IMR-90 (cell line): ENCODE measurements around the gene PARP14. TPM values are rescaled to one million over a fixed set of nuclear protein-coding genes. Genes with fewer than 3 reads are reported as not detected.

Experiments used
- ATAC-seq: fragments of 200-7000 bp; cut with Tn5 transposase; 2 replicates; pipeline ENCODE4 v1.9.1; 2020; ENCODE audit warnings: low read depth, mild to moderate bottlenecking, moderate library complexity
- BruUV-seq: library from RNA; stranded (reverse); fragments of 400-500 nt; replicated peaks from 2 replicates; lab custom pipeline; 2021; lab: Mats Ljungman, UMichigan
- CTCF ChIA-PET: fragments of 300-600 bp; formaldehyde crosslinking; extraction: SDS; loops from one replicate; lab custom pipeline; 2021; ENCODE audit warnings: antibody characterized with exemption; lab: Yijun Ruan, JAX
- POLR2A ChIA-PET: fragments of 300-600 bp; sonication (Branson Sonifier 250); formaldehyde crosslinking; loops from one replicate; lab custom pipeline; 2022; ENCODE audit warnings: antibody characterized with exemption; ENCODE audit not compliant: unreplicated experiment; lab: Charles Lee
- DNase-seq: peaks from one replicate; pipeline ENCODE4 v3.0.0; 2013
- H2AFZ ChIP-seq: replicated peaks from 2 replicates; pipeline ENCODE3; 2013; ENCODE audit warnings: low read length, mild to moderate bottlenecking; ENCODE audit not compliant: poor library complexity
- H2AK5ac ChIP-seq: 2 replicates; pipeline ENCODE4 v1.6.1; 2013; ENCODE audit warnings: low read depth, low read length, inconsistent platforms
- H2AK9ac ChIP-seq: replicated peaks from 2 replicates; pipeline ENCODE3; 2013; ENCODE audit warnings: mild to moderate bottlenecking, low read depth, low read length, moderate library complexity; ENCODE audit not compliant: poor library complexity
- H2BK120ac ChIP-seq: 2 replicates; pipeline ENCODE4 v1.6.1; 2013; ENCODE audit warnings: low read depth, low read length, inconsistent platforms
- H2BK15ac ChIP-seq: 3 replicates; pipeline ENCODE4 v1.6.1; 2013; ENCODE audit warnings: low read depth, low read length, inconsistent platforms
- H2BK20ac ChIP-seq: 2 replicates; pipeline ENCODE4 v1.6.1; 2013; ENCODE audit warnings: low read depth, mild to moderate bottlenecking, inconsistent platforms, low read length, moderate library complexity
- H2BK5ac ChIP-seq: 2 replicates; pipeline ENCODE4 v1.6.1; 2013; ENCODE audit warnings: mild to moderate bottlenecking, low read depth, low read length, inconsistent platforms; ENCODE audit not compliant: poor library complexity, severe bottlenecking
- H3K14ac ChIP-seq: replicated peaks from 2 replicates; pipeline ENCODE4 v1.6.1; 2013; ENCODE audit warnings: low read depth, low read length, inconsistent platforms
- H3K18ac ChIP-seq: 2 replicates; pipeline ENCODE4 v1.6.1; 2013; ENCODE audit warnings: low read depth, low read length, control low read depth
- H3K23ac ChIP-seq: 2 replicates; pipeline ENCODE4 v1.6.1; 2013; ENCODE audit warnings: low read depth, low read length, inconsistent platforms
- H3K27ac ChIP-seq: 2 replicates; pipeline ENCODE4 v1.5.1; 2013; ENCODE audit warnings: mild to moderate bottlenecking, control low read depth, low read length; ENCODE audit not compliant: insufficient read depth
- H3K27me3 ChIP-seq: 2 replicates; pipeline ENCODE4 v1.6.1; 2013; ENCODE audit warnings: low read length; ENCODE audit not compliant: control insufficient read depth, insufficient read depth
- H3K36me3 ChIP-seq: 2 replicates; pipeline ENCODE4 v1.6.1; 2013; ENCODE audit warnings: low read length, mixed read lengths; ENCODE audit not compliant: control insufficient read depth, insufficient read depth
- H3K4ac ChIP-seq: 2 replicates; pipeline ENCODE4 v1.6.1; 2013; ENCODE audit warnings: low read depth, low read length, inconsistent platforms
- H3K4me1 ChIP-seq: 2 replicates; pipeline ENCODE4 v1.6.1; 2013; ENCODE audit warnings: low read length, mixed read lengths; ENCODE audit not compliant: control insufficient read depth, insufficient read depth
- H3K4me2 ChIP-seq: 2 replicates; pipeline ENCODE4 v1.6.1; 2013; ENCODE audit warnings: low read depth, mild to moderate bottlenecking, control low read depth, low read length, moderate library complexity
- H3K4me3 ChIP-seq: 2 replicates; pipeline ENCODE4 v1.5.1; 2013; ENCODE audit warnings: low read depth, mild to moderate bottlenecking, control low read depth, low read length, moderate library complexity; ENCODE audit not compliant: insufficient read depth
- H3K56ac ChIP-seq: 2 replicates; pipeline ENCODE4 v1.6.1; 2013; ENCODE audit warnings: low read length, inconsistent platforms; ENCODE audit not compliant: insufficient read depth; ENCODE audit errors: extremely low read depth
- H3K79me1 ChIP-seq, 2 experiments: 2 replicates each; pipeline ENCODE4 v1.6.1; 2013; ENCODE audit warnings: low read length in 2 of 2, inconsistent platforms in 1 of 2, low read depth in 1 of 2
- H3K9ac ChIP-seq: 2 replicates; pipeline ENCODE4 v1.6.1; 2013; ENCODE audit warnings: low read depth, low read length, control low read depth
- H3K9me1 ChIP-seq: 2 replicates; pipeline ENCODE4 v1.6.1; 2013; ENCODE audit warnings: low read length, inconsistent platforms; ENCODE audit not compliant: insufficient read depth
- H3K9me3 ChIP-seq: 2 replicates; pipeline ENCODE4 v1.6.1; 2013; ENCODE audit warnings: low read length; ENCODE audit not compliant: control insufficient read depth, insufficient read depth
- H4K20me1 ChIP-seq: 2 replicates; pipeline ENCODE4 v1.6.1; 2013; ENCODE audit warnings: low read length, inconsistent platforms; ENCODE audit not compliant: insufficient read depth
- H4K5ac ChIP-seq: 2 replicates; pipeline ENCODE4 v1.6.1; 2013; ENCODE audit warnings: mild to moderate bottlenecking, low read depth, low read length, control low read depth
- H4K8ac ChIP-seq, 2 experiments: 2 replicates each; pipeline ENCODE4 v1.6.1; 2013; ENCODE audit warnings: low read depth in 2 of 2, low read length in 2 of 2, control low read depth in 1 of 2, inconsistent platforms in 1 of 2
- H4K91ac ChIP-seq: 2 replicates; pipeline ENCODE4 v1.6.1; 2013; ENCODE audit warnings: low read depth, low read length, inconsistent platforms; ENCODE audit not compliant: insufficient read depth
- CEBPB ChIP-seq: IDR thresholded peaks from 2 replicates; pipeline ENCODE4 v1.6.1; 2012; ENCODE audit warnings: low read depth, low read length, improper control_type of control experiment
- FOS ChIP-seq: fragments of 150-350 bp; IDR thresholded peaks from 2 replicates; pipeline ENCODE4 v1.6.1; 2016; ENCODE audit warnings: low read depth, low read length
- RCOR1 ChIP-seq: IDR thresholded peaks from 2 replicates; pipeline ENCODE4 v1.6.1; 2012; ENCODE audit warnings: mild to moderate bottlenecking, low read length, improper control_type of control experiment; ENCODE audit not compliant: insufficient replicate concordance
- WGBS, 2 experiments: methylation state at CpG; one replicate each; pipeline versions ENCODE4 v1.1.5 to v1.1.7; 2013; ENCODE audit warnings: missing lambda C conversion rate in 2 of 2; ENCODE audit not compliant: insufficient read length in 1 of 2; ENCODE audit errors: extremely low coverage in 2 of 2; 5-methylcytosine and 5-hydroxymethylcytosine counted together
- dilution Hi-C: fragments of 300-500 bp; cut with HindIII; formaldehyde crosslinking; loops from one replicate; pipeline ENCODE4 v1.14.3; 2018; ENCODE audit warnings: low sequenced_read_pairs; ENCODE audit not compliant: unreplicated experiment
- in situ Hi-C: fragments of 300-500 bp; cut with MboI; formaldehyde crosslinking; loops from 3 replicates; pipeline ENCODE4 v1.14.3; 2019; ENCODE audit warnings: low sequenced_read_pairs, inconsistent platforms, mixed read lengths
- intact Hi-C: fragments of 100-400 bp; cut with micrococcal nuclease; formaldehyde crosslinking; loops from 2 replicates; pipeline ENCODE4 v1.10.0; 2022
- polyA plus RNA-seq, 3 experiments: library from polyadenylated mRNA; depleted of rRNA; stranded (reverse); fragments of >200 nt; gene quantifications; 2 replicates each; pipeline ENCODE4 v1.2.3, GENCODE V29; 2012; ENCODE audit warnings: low replicate concordance in 1 of 3
- total RNA-seq: library from RNA; depleted of rRNA; stranded (reverse); fragments of >200 nt; gene quantifications from 2 replicates; pipeline ENCODE4 v1.2.3, GENCODE V29; 2012

The PARP14 gene
- total and polyA plus RNA-seq, 2 of the 4 experiments (the other 2 are of a cell fraction) = 9.3 to 23.1 TPM

- H3K23ac ChIP-seq = no peak overlapping the region
- BruUV-seq = no TSS peak
- no peak overlapping the region for H2AK5ac ChIP-seq
- no peak overlapping the region for H2BK15ac ChIP-seq
- DNase-seq (peak; percentile 87), ATAC-seq (peak; percentile 98)
- no peak overlapping the region for H3K27ac ChIP-seq
- H3K14ac ChIP-seq = no peak overlapping the region
- H2BK20ac ChIP-seq = no peak overlapping the region
- H3K36me3 ChIP-seq = peaks cover 24% of the 10 kb centered on the region
- WGBS, 2 experiments = no CpG with 5 or more reads among the region's 4 CpGs
- no peak overlapping the region for H3K4me3 ChIP-seq
- no peaks in the 10 kb centered on the region for H4K20me1 ChIP-seq
- peak overlapping the region; percentile 57; the same call in 1 of the 2 replicates for H3K4me2 ChIP-seq
- no peaks in the 10 kb centered on the region for H3K79me1 ChIP-seq
- H3K9me3 ChIP-seq = no peaks in the 10 kb centered on the region
- H3K27me3 ChIP-seq = no peaks in the 10 kb centered on the region
- no peak overlapping the region for H2BK120ac ChIP-seq
- dilution Hi-C loops (no loop called here), in situ Hi-C loops (no loop called here), intact Hi-C loops (no loop called here)
- H3K4ac ChIP-seq = no peak overlapping the region
- H2AK9ac ChIP-seq = no peak overlapping the region
- CTCF ChIA-PET = no interaction called here
- TF ChIP-seq FOS (peak; percentile 24; the same call in 1 of the 2 replicates), RCOR1 (no peak), CEBPB (0 out of 2 replicates have a peak, but pooled peaks have one; percentile 3)
- H2BK5ac ChIP-seq = no peak overlapping the region
- POLR2A ChIA-PET = no interaction called here
- H3K4me1 ChIP-seq = no peaks in the 10 kb centered on the region
- H3K56ac ChIP-seq = no peak overlapping the region
- no peak overlapping the region for H4K5ac ChIP-seq
- H2AFZ ChIP-seq = no peak overlapping the region
- no peak overlapping the region for H3K9ac ChIP-seq
- peaks cover 11% of the 10 kb centered on the region; the same call in 1 of the 2 replicates for H3K9me1 ChIP-seq
- no peak overlapping the region for H4K8ac ChIP-seq
- no peak overlapping the region for H4K91ac ChIP-seq
- H3K18ac ChIP-seq = no peak overlapping the region
Measured at GRCh38 chr3:122691195-122691594, 10.6 kb downstream of the PARP14 start.
